Caco-2 (cell line): ENCODE results near the gene RNF4. TPM values are rescaled to one million over a fixed set of nuclear protein-coding genes. Genes with fewer than 3 reads are reported as not detected.

ENCODE experiments used
- BruUV-seq: library from RNA; stranded (reverse); fragments of 400-500 nt; replicated peaks from 2 replicates; lab custom pipeline; 2021; lab: Mats Ljungman, UMichigan
- CTCF ChIA-PET: fragments of 300-600 bp; sonication (Branson Sonifier 250); formaldehyde crosslinking; loops from one replicate; lab custom pipeline; 2022; ENCODE audit warnings: antibody characterized with exemption; lab: Charles Lee
- POLR2A ChIA-PET: fragments of 300-600 bp; sonication (Branson Sonifier 250); formaldehyde crosslinking; loops from one replicate; lab custom pipeline; 2022; ENCODE audit warnings: antibody characterized with exemption; lab: Charles Lee
- DNase-seq, 2 experiments: peaks; one replicate each; pipeline versions ENCODE4 v3.0.0 to v3.0.0-alpha.2; 2020 to 2022
- H3K27me3 ChIP-seq: replicated peaks from 2 replicates; pipeline ENCODE4 v1.6.0; 2011; ENCODE audit warnings: low read length; ENCODE audit not compliant: control insufficient read depth, insufficient read depth
- H3K36me3 ChIP-seq: 2 replicates; pipeline ENCODE4 v1.5.1; 2011; ENCODE audit warnings: low read length; ENCODE audit not compliant: control insufficient read depth, insufficient read depth
- H3K4me1 ChIP-seq: fragments of 250-450 bp; sonication (Bioruptor Pico); 2 replicates; pipeline ENCODE4 v1.5.1; 2020; ENCODE audit warnings: mild to moderate bottlenecking
- H3K4me3 ChIP-seq: 2 replicates; pipeline ENCODE4 v1.5.1; 2011; ENCODE audit warnings: low read depth, mild to moderate bottlenecking, control low read depth, low read length
- H3K9me3 ChIP-seq: fragments of 250-450 bp; sonication (Bioruptor Pico); 2 replicates; pipeline ENCODE4 v1.5.1; 2020; ENCODE audit warnings: mild to moderate bottlenecking, moderate library complexity
- H3K27ac Mint-ChIP-seq: one replicate; pipeline ENCODE4 v1.8.0; 2022; ENCODE audit warnings: mixed read lengths; ENCODE audit not compliant: unreplicated experiment
- H3K27me3 Mint-ChIP-seq: one replicate; pipeline ENCODE4 v1.8.0; 2022; ENCODE audit warnings: mixed read lengths; ENCODE audit not compliant: insufficient read depth, unreplicated experiment
- H3K36me3 Mint-ChIP-seq: one replicate; pipeline ENCODE4 v1.8.0; 2022; ENCODE audit warnings: mild to moderate bottlenecking, mixed read lengths; ENCODE audit not compliant: insufficient read depth, unreplicated experiment
- H3K4me1 Mint-ChIP-seq: one replicate; pipeline ENCODE4 v1.8.0; 2022; ENCODE audit warnings: low read depth, mixed read lengths; ENCODE audit not compliant: unreplicated experiment
- H3K4me3 Mint-ChIP-seq: one replicate; pipeline ENCODE4 v1.8.0; 2022; ENCODE audit warnings: mild to moderate bottlenecking, moderate library complexity, mixed read lengths; ENCODE audit not compliant: unreplicated experiment
- H3K9me3 Mint-ChIP-seq: one replicate; pipeline ENCODE4 v1.8.0; 2022; ENCODE audit warnings: mixed read lengths; ENCODE audit not compliant: unreplicated experiment
- intact Hi-C: fragments of 100-400 bp; cut with micrococcal nuclease; formaldehyde crosslinking; loops from one replicate; pipeline ENCODE4 v1.10.0; 2022; ENCODE audit not compliant: unreplicated experiment
- total RNA-seq: library from RNA; stranded (reverse); gene quantifications from 2 replicates; pipeline ENCODE4 v1.2.3, GENCODE V29; 2022
- TF ChIP-seq, protein P1 (sequence below), 2 experiments: fragments of 200-600 bp in 1 of 2; IDR thresholded peaks; 1 replicate in 1 of 2; 2 replicates in 1 of 2; pipeline versions ENCODE4 v1.5.1 to v1.8.0; 2011 to 2022; ENCODE audit warnings: antibody characterized with exemption in 1 of 2, control low read depth in 1 of 2, inconsistent platforms in 1 of 2, low read depth in 1 of 2, low read length in 1 of 2, mild to moderate bottlenecking in 1 of 2, moderate library complexity in 1 of 2; ENCODE audit not compliant: insufficient read depth in 1 of 2, severe bottlenecking in 1 of 2, unreplicated experiment in 1 of 2

Gene RNF4
- total RNA-seq, 1 experiment from 2014 or later, result 75.4 TPM

DNA sequence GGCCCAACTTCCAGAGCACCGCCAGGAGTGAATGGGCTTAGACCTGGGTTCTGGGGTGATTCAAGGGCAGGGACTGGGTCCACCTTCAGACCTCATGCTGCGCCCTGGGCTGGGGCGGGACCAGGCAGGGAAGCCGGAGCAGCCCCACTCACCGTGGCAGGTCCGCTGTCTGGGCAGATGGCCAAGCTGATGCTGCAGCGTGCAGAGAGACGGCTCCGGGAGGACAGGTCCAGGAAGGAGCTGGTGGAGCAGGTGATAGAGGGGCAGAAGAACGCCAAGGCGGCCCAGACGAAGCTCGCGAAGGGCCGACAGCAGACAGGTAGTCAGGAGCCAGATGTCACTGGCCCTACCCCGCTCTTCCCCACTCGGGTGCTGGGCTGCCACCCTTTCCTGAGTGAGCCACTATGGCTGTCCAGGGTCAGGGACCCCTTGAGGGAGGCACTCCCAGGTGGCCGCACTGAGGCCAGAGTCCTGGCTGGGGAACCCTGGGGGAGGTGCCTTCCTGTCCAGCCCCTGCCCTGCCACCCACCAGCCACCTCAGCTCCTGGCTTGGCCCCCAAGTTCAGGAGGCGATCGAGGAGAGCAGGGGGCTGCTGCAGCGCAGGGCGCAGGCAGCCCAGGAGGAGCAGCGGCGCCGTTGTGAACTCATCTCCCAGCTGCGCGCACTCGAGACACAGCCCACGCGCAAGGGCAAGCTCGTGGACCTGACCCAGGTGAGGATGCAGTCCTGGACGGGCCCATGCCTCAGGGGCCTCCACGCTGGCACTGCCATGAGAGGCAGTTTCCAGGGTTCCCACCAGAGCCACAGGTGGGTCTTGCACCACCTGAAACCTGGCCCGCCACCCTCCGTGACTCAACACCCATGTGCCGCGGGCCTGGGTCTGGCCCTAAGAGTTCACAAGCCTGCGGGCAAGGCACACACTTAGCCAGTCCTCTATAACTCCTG, 10.1 kb upstream of the RNF4 start:
- no peak overlapping the region for H3K4me3 Mint-ChIP-seq
- no peak for DNase-seq
- H3K9me3 Mint-ChIP-seq, result no peaks in the 10 kb centered on the region
- TF ChIP-seq, protein P1, sequence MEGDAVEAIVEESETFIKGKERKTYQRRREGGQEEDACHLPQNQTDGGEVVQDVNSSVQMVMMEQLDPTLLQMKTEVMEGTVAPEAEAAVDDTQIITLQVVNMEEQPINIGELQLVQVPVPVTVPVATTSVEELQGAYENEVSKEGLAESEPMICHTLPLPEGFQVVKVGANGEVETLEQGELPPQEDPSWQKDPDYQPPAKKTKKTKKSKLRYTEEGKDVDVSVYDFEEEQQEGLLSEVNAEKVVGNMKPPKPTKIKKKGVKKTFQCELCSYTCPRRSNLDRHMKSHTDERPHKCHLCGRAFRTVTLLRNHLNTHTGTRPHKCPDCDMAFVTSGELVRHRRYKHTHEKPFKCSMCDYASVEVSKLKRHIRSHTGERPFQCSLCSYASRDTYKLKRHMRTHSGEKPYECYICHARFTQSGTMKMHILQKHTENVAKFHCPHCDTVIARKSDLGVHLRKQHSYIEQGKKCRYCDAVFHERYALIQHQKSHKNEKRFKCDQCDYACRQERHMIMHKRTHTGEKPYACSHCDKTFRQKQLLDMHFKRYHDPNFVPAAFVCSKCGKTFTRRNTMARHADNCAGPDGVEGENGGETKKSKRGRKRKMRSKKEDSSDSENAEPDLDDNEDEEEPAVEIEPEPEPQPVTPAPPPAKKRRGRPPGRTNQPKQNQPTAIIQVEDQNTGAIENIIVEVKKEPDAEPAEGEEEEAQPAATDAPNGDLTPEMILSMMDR (IDR thresholded peaks at IDR 0.05; ENCODE audit: insufficient read depth in 1 of 2, low read depth in 1 of 2, low read length in 1 of 2, severe bottlenecking in 1 of 2, unreplicated experiment in 1 of 2), result no peak
- no TSS peak for BruUV-seq
- ChIA-PET POLR2A (no interaction called here), CTCF (no interaction called here)
- H3K4me1 ChIP-seq, result peaks cover 3% of the 10 kb centered on the region; the same call in 1 of the 2 replicates
- H3K27ac Mint-ChIP-seq, result no peak overlapping the region
- H3K9me3 ChIP-seq, result no peaks in the 10 kb centered on the region
- intact Hi-C loops, result no loop called here
- H3K36me3 ChIP-seq, result no peaks in the 10 kb centered on the region
- H3K4me1 Mint-ChIP-seq, result peaks cover 8% of the 10 kb centered on the region
- no peak overlapping the region for H3K4me3 ChIP-seq
- H3K27me3 Mint-ChIP-seq, result no peaks in the 10 kb centered on the region
- H3K27me3 ChIP-seq, result no peaks in the 10 kb centered on the region
- peaks cover 5% of the 10 kb centered on the region for H3K36me3 Mint-ChIP-seq

DNA sequence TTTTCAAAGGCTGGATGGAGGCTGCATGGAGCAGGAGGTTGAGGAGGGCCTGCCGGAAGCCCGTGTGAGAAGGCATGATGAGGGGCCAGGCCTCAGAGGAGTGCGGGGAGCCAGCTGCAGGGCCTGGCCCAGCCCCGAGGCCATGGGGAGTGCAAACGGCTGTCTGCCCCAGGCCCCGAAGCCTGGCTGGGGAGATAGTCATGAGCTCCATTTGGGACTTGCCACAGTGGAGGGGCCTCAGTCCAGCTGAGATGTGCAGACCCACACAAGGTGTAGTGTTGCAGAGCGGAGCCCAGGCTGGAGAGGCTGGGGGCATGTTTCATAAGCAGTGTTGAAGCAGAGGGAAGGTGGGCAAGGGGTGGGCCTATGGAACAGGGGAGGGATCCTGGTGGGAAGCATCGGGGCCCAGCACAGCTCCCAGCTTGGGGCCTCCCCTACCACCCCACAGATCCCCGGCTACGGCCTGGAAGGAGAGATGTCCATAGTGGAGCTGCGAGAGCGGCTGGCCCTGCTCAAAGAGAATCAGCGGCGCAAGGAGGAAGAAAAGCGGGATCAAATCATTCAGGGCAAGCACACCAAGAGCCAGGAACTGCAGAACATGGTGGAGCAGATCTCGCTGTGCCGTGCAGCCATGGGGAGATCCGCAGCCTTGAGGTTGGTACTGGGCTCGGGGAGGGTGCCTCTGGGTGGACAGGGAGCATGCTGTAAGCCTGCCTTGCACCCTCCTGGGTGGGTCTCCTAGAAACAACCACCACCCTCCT, 9.1 kb upstream of the RNF4 start:
- no peak for DNase-seq
- no TSS peak for BruUV-seq
- intact Hi-C loops, result loop anchor here (5.0 kb wide), 2 partner anchors 42 to 217 kb away; partner anchors contain the start of genes CFAP99, HAUS3, POLN and ZFYVE28
- no peaks in the 10 kb centered on the region for H3K36me3 ChIP-seq
- Mint-ChIP-seq H3K27me3 (no peaks in the 10 kb centered on the region), H3K9me3 (no peaks in the 10 kb centered on the region), H3K27ac (no peak overlapping the region), H3K4me1 (peaks cover 8% of the 10 kb centered on the region), H3K4me3 (no peak overlapping the region), H3K36me3 (peaks cover 5% of the 10 kb centered on the region)
- CTCF ChIA-PET, result no interaction called here
- H3K4me3 ChIP-seq, result no peak overlapping the region
- TF ChIP-seq, protein P1 (IDR thresholded peaks at IDR 0.05; ENCODE audit: insufficient read depth in 1 of 2, low read depth in 1 of 2, low read length in 1 of 2, severe bottlenecking in 1 of 2, unreplicated experiment in 1 of 2), result no peak
- POLR2A ChIA-PET, result no interaction called here
- H3K4me1 ChIP-seq, result peaks cover 3% of the 10 kb centered on the region; the same call in 1 of the 2 replicates
- H3K27me3 ChIP-seq, result no peaks in the 10 kb centered on the region
- no peaks in the 10 kb centered on the region for H3K9me3 ChIP-seq
